Sigmoid colon (tissue), 4 donors: ENCODE data around the gene SPATS2L.

Source experiments
- EP300 ChIP-seq, 4 donors: sonication (generic); formaldehyde crosslinking; IDR thresholded peaks; one replicate each; pipeline ENCODE4 v1.6.1; 2017; ENCODE audit warnings: antibody characterized with exemption in 4 of 4
- POLR2A ChIP-seq, 2 donors: fragments of 450-650 bp; IDR thresholded peaks; one replicate each; pipeline ENCODE4 v1.6.1; 2016; ENCODE audit warnings: antibody characterized with exemption in 2 of 2, mild to moderate bottlenecking in 2 of 2, moderate library complexity in 2 of 2
- POLR2AphosphoS5 ChIP-seq, 4 donors: sonication (generic); formaldehyde crosslinking; IDR thresholded peaks; one replicate each; pipeline ENCODE4 v1.6.1; 2017; ENCODE audit warnings: antibody characterized with exemption in 4 of 4
- TF ChIP-seq, protein P1 (sequence below), 4 experiments: fragments of 450-650 bp in 3 of 4; fragments of 200-600 bp in 1 of 4; IDR thresholded peaks; one replicate each; pipeline ENCODE4 v1.5.1; 2016 to 2019; ENCODE audit warnings: antibody characterized with exemption in 4 of 4, mild to moderate bottlenecking in 3 of 4, moderate library complexity in 2 of 4

DNA sequence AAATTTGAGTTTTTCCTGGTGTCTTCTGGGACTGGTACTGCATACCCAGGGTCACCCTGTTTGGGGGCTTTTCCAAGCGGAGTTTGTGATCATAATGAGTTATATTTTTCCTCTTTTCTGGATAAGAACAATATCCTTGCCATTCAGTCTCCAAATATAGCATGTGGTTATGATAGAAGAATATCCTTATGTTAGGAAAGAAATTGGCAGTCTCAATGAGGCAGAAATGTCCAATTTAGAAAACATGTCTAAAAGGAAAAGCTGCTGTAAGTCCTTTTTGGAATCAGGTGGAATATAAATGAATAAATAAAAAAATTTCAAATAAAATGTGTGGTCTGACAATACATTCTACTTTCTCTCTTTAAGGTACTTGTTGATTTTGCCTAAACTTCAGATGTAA is 36.2 kb downstream of the SPATS2L start:
- TF ChIP-seq, protein P1, sequence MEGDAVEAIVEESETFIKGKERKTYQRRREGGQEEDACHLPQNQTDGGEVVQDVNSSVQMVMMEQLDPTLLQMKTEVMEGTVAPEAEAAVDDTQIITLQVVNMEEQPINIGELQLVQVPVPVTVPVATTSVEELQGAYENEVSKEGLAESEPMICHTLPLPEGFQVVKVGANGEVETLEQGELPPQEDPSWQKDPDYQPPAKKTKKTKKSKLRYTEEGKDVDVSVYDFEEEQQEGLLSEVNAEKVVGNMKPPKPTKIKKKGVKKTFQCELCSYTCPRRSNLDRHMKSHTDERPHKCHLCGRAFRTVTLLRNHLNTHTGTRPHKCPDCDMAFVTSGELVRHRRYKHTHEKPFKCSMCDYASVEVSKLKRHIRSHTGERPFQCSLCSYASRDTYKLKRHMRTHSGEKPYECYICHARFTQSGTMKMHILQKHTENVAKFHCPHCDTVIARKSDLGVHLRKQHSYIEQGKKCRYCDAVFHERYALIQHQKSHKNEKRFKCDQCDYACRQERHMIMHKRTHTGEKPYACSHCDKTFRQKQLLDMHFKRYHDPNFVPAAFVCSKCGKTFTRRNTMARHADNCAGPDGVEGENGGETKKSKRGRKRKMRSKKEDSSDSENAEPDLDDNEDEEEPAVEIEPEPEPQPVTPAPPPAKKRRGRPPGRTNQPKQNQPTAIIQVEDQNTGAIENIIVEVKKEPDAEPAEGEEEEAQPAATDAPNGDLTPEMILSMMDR (IDR thresholded peaks at IDR 0.05), result no peak
- TF ChIP-seq POLR2A (IDR thresholded peaks at IDR 0.05), result no peak
- TF ChIP-seq EP300 (IDR thresholded peaks at IDR 0.05), result no peak
- TF ChIP-seq POLR2AphosphoS5 (IDR thresholded peaks at IDR 0.05), result no peak
